Activated T-helper 2 cell treated with anti-CD3 and anti-CD28 coated beads, Interferon-gamma antibody, Interleukin-2, Interleukin-4, amounts not matched to agents 10 μg/mL and 5 μg/mL and 100 μg/mL, durations not matched to agents 14 hours and 24 hours and 36 hours (primary cell): ENCODE results near the gene PTPRD. TPM values are rescaled to one million over a fixed set of nuclear protein-coding genes. Genes with fewer than 3 reads are reported as not detected.
"Not testable (repeated sequence)": the region's sequence is repeated elsewhere in the genome, so short reads cannot be mapped to it uniquely, and the experiment has no call there.

Experiments used
- DNase-seq: peaks from one replicate; pipeline ENCODE4 v3.0.0; 2021; ENCODE audit warnings: low spot score
- H3K27ac Mint-ChIP-seq: one replicate; pipeline ENCODE4 v1.8.0; 2021; ENCODE audit warnings: mixed read lengths
- H3K27me3 Mint-ChIP-seq: one replicate; pipeline ENCODE4 v1.8.0; 2021; ENCODE audit warnings: low read depth, mixed read lengths
- H3K36me3 Mint-ChIP-seq: one replicate; pipeline ENCODE4 v1.8.0; 2021; ENCODE audit warnings: low read depth, mixed read lengths
- H3K4me1 Mint-ChIP-seq: one replicate; pipeline ENCODE4 v1.8.0; 2021; ENCODE audit warnings: low read depth, mixed read lengths
- H3K4me3 Mint-ChIP-seq: one replicate; pipeline ENCODE4 v1.8.0; 2021; ENCODE audit warnings: low read depth, mild to moderate bottlenecking, moderate library complexity, mixed read lengths
- H3K9me3 Mint-ChIP-seq: one replicate; pipeline ENCODE4 v1.8.0; 2021; ENCODE audit warnings: mixed read lengths
- intact Hi-C: fragments of 100-400 bp; cut with micrococcal nuclease; formaldehyde crosslinking; loops from one replicate; pipeline ENCODE4 v1.15.1; 2023
- total RNA-seq: library from RNA; stranded (reverse); gene quantifications from 2 replicates; pipeline ENCODE4 v1.2.3, GENCODE V29; 2022

Gene PTPRD
- total RNA-seq, 1 donor from 2014 or later = 1.5 TPM

DNA sequence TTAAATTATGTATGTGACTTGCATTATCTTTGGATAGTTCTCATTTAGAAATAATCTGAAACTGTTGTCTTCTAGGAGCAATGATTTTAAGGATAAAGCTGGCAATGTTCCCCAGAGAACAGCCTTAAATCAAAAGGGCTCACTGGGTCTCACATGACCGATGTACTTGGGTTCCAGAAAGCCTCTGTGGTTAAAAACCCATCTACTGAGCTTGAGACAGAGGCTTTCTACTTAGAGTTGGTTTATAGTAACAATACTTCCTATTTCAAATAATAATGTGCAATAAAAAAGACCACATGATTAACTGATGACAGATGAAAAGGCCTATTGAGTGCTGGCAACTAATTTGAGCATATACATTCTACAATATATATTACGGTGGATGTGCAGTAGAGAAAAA, 1143.5 kb downstream of the PTPRD start:
- H3K9me3 Mint-ChIP-seq = peaks cover 5% of the 10 kb centered on the region
- no peaks in the 10 kb centered on the region for H3K4me1 Mint-ChIP-seq
- no peaks in the 10 kb centered on the region for H3K36me3 Mint-ChIP-seq
- H3K4me3 Mint-ChIP-seq = no peak overlapping the region
- no peaks in the 10 kb centered on the region for H3K27me3 Mint-ChIP-seq
- no peak overlapping the region for H3K27ac Mint-ChIP-seq
- no peak for DNase-seq
- intact Hi-C loops = no loop called here

GRCh38 chr9:9441874-9442273, 1170.9 kb downstream of the PTPRD start:
- intact Hi-C loops, H3K36me3 Mint-ChIP-seq, H3K27ac Mint-ChIP-seq, H3K27me3 Mint-ChIP-seq, H3K4me1 Mint-ChIP-seq, DNase-seq, H3K4me3 Mint-ChIP-seq: not testable (repeated sequence)
- peaks cover 26% of the 10 kb centered on the region for H3K9me3 Mint-ChIP-seq

- intact Hi-C loops = no loop called here
- Mint-ChIP-seq H3K9me3 (peaks cover 15% of the 10 kb centered on the region), H3K4me1 (no peaks in the 10 kb centered on the region), H3K36me3 (no peaks in the 10 kb centered on the region), H3K4me3 (no peak overlapping the region), H3K27ac (no peak overlapping the region), H3K27me3 (no peaks in the 10 kb centered on the region)
- DNase-seq = no peak
Observed at GRCh38 chr9:9437641-9438040, 1175.2 kb downstream of the PTPRD start.

GRCh38 chr9:9426454-9426853, 1186.3 kb downstream of the PTPRD start:
- H3K27me3 Mint-ChIP-seq, H3K27ac Mint-ChIP-seq, intact Hi-C loops: not testable (repeated sequence)

GRCh38 chr9:9412241-9412640, 1200.6 kb downstream of the PTPRD start:
- no peak for DNase-seq
- Mint-ChIP-seq H3K36me3 (no peaks in the 10 kb centered on the region), H3K4me1 (no peaks in the 10 kb centered on the region), H3K27me3 (no peaks in the 10 kb centered on the region), H3K27ac (no peak overlapping the region), H3K4me3 (no peak overlapping the region), H3K9me3 (peaks cover 3% of the 10 kb centered on the region)
- intact Hi-C loops = no loop called here

More at GRCh38 chr9:9426454-9426853, 1186.3 kb downstream of the PTPRD start:
- not testable (repeated sequence) for H3K4me1 Mint-ChIP-seq, DNase-seq, H3K9me3 Mint-ChIP-seq, H3K36me3 Mint-ChIP-seq, H3K4me3 Mint-ChIP-seq

- H3K4me1 Mint-ChIP-seq = no peaks in the 10 kb centered on the region
- H3K27me3 Mint-ChIP-seq = no peaks in the 10 kb centered on the region
- H3K27ac Mint-ChIP-seq = no peak overlapping the region
- H3K36me3 Mint-ChIP-seq = no peaks in the 10 kb centered on the region
- DNase-seq = no peak
- intact Hi-C loops = no loop called here
- H3K4me3 Mint-ChIP-seq = no peak overlapping the region
- peaks cover 3% of the 10 kb centered on the region for H3K9me3 Mint-ChIP-seq
Observed at GRCh38 chr9:9410736-9411135, 1202.1 kb downstream of the PTPRD start.

DNA sequence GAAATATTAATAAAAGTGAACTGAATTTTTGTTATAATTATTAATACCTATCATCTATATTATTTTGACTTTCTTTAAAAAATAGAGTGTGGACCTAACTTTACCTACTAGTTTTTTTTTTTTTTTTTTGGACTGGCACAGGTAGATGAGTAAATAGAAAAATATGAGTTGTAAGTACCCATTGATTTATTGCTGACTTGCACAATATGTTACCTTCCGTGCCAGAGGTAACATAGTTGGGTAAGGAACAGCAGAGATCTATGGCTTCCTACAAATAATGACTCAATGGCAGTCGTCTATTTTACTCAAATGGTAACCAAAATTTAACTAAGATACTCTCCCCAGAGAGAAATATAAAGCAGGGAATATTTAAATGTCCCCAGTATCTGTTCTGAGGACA, 1212.8 kb downstream of the PTPRD start:
- no peak overlapping the region for H3K27ac Mint-ChIP-seq
- H3K4me1 Mint-ChIP-seq = no peaks in the 10 kb centered on the region
- peaks cover 14% of the 10 kb centered on the region for H3K9me3 Mint-ChIP-seq
- intact Hi-C loops = no loop called here
- no peaks in the 10 kb centered on the region for H3K36me3 Mint-ChIP-seq
- H3K4me3 Mint-ChIP-seq = no peak overlapping the region
- no peaks in the 10 kb centered on the region for H3K27me3 Mint-ChIP-seq
- no peak for DNase-seq

DNA sequence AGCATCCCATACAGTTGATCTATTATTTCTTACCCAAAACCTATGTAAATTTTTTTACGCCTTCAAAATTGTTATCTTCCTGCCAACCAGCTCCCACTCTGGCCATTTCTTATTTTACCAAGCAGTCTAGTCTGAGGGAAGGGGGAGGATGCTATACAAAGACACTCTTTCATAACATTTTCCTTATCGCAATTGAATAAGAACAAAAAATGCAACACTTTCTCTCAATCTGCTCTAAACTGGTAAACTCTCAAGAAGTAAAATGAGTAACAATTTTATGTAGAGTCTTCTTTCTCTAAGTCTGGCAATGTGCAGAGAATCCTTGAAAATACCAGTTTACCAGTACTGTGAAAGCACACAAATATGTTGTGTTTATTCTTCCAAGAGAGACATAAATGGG, 1216.3 kb downstream of the PTPRD start:
- Mint-ChIP-seq H3K4me3 (no peak overlapping the region), H3K4me1 (no peaks in the 10 kb centered on the region), H3K27me3 (no peaks in the 10 kb centered on the region), H3K36me3 (no peaks in the 10 kb centered on the region), H3K9me3 (peaks cover 14% of the 10 kb centered on the region), H3K27ac (no peak overlapping the region)
- no peak for DNase-seq
- intact Hi-C loops = no loop called here

DNA sequence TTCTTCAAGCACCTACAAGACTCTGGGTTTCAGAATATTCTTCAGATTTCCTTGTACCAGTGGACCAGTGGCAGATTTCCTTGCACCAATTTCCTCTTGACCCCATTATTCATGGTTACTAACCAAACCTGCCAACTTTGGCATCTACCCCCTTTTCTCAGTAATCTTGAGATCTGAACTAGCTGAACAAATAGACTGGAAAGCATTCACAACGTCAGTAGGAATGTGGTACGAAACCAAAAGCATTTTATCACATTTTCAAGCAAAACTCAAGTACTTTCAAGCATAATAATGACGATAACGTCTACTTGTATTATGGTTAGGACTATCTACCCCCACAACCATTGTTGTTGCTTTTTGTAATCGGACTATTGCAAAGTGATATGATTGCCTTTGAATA, 1217.3 kb downstream of the PTPRD start:
- no peaks in the 10 kb centered on the region for H3K27me3 Mint-ChIP-seq
- no peaks in the 10 kb centered on the region for H3K4me1 Mint-ChIP-seq
- no peak overlapping the region for H3K27ac Mint-ChIP-seq
- no peak overlapping the region for H3K4me3 Mint-ChIP-seq
- no peak for DNase-seq
- H3K36me3 Mint-ChIP-seq = no peaks in the 10 kb centered on the region
- intact Hi-C loops = no loop called here
- peaks cover 14% of the 10 kb centered on the region for H3K9me3 Mint-ChIP-seq

DNA sequence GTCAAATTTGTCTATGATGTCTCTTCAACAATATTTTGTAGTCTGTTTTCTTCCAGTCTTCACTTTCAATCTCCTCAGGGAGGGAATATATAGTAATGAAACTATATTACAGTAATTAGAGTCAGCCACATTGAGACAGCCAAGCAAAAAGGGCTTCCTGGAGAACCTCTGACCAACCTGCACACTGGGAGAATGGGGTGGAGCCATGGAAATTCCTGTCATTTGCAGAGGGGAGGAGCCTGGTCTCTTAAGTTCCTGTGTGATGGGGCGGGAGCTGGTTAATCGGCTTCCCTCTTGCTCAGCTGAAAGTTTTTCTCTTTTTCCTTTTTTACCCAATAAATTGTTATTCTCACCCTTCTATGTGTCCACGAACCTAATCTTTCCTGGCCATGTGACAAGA, 1220.0 kb downstream of the PTPRD start:
- peaks cover 14% of the 10 kb centered on the region for H3K9me3 Mint-ChIP-seq
- no peak overlapping the region for H3K4me3 Mint-ChIP-seq
- H3K27ac Mint-ChIP-seq = no peak overlapping the region
- no peaks in the 10 kb centered on the region for H3K36me3 Mint-ChIP-seq
- H3K27me3 Mint-ChIP-seq = no peaks in the 10 kb centered on the region
- no peaks in the 10 kb centered on the region for H3K4me1 Mint-ChIP-seq
- no peak for DNase-seq
- intact Hi-C loops = no loop called here

DNA sequence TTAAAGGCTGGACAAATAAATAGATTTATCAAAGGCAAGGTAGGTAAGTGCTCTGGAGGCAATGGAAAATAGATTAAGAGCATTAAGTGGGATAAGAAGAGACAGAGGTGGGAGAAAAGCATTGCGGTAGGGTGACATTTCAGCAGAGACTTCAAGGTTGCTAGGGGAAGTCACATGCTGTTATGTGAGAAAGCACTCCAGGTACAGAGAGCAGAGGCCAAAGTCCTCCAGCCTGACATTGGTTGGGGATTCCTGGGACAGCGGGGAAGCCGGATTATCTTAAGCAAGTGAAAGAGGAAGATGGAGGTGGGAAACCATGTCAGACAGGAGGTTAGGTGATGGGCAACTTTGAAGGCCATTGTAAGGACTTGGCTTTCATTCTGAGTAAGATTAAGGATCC, 1222.9 kb downstream of the PTPRD start:
- DNase-seq = no peak
- Mint-ChIP-seq H3K9me3 (peaks cover 5% of the 10 kb centered on the region), H3K4me3 (no peak overlapping the region), H3K36me3 (no peaks in the 10 kb centered on the region), H3K4me1 (no peaks in the 10 kb centered on the region), H3K27me3 (no peaks in the 10 kb centered on the region), H3K27ac (no peak overlapping the region)
- intact Hi-C loops = no loop called here

GRCh38 chr9:9387511-9388115, 1225.2 kb downstream of the PTPRD start:
- no peak overlapping the region for H3K4me3 Mint-ChIP-seq
- no peak for DNase-seq
- H3K27ac Mint-ChIP-seq = no peak overlapping the region
- H3K27me3 Mint-ChIP-seq = no peaks in the 10 kb centered on the region
- intact Hi-C loops = no loop called here
- peaks cover 14% of the 10 kb centered on the region for H3K9me3 Mint-ChIP-seq
- H3K36me3 Mint-ChIP-seq = no peaks in the 10 kb centered on the region
- no peaks in the 10 kb centered on the region for H3K4me1 Mint-ChIP-seq

DNA sequence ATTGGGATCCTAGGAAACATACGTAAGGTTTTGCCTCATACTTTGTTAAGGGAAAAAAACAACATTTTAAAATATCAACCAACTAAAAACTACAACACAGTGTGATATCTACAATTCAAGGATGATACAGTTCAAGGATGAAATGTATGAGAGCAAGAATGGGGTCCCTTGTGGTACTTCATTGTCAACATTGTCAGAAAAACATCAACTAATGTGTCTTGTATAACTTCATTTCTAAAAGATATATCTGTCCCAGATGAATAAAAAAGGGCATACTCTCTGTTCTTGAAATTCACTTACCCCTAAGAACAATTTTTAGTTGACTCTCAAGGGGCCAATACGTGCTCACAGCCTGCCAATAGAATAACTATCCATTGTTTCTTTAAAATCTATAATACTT, 1250.5 kb downstream of the PTPRD start:
- Mint-ChIP-seq H3K4me1 (no peaks in the 10 kb centered on the region), H3K27me3 (no peaks in the 10 kb centered on the region), H3K9me3 (no peaks in the 10 kb centered on the region), H3K27ac (no peak overlapping the region), H3K4me3 (no peak overlapping the region), H3K36me3 (no peaks in the 10 kb centered on the region)
- intact Hi-C loops = no loop called here
- no peak for DNase-seq

- DNase-seq = no peak
- no peak overlapping the region for H3K27ac Mint-ChIP-seq
Observed at GRCh38 chr9:9352877-9353481, 1259.8 kb downstream of the PTPRD start.

More at GRCh38 chr9:9352877-9353481, 1259.8 kb downstream of the PTPRD start:
- intact Hi-C loops = no loop called here
- Mint-ChIP-seq H3K4me1 (no peaks in the 10 kb centered on the region), H3K4me3 (no peak overlapping the region), H3K9me3 (no peaks in the 10 kb centered on the region), H3K27me3 (no peaks in the 10 kb centered on the region), H3K36me3 (no peaks in the 10 kb centered on the region)
